T-helper 2 cell treated with Interferon-gamma antibody and Interleukin-4, amounts not matched to agents 100 ng/mL and 5 ng/mL, for 36 hours (primary cell): ENCODE measurements around the gene CALM1. TPM values are rescaled to one million over a fixed set of nuclear protein-coding genes. Genes with fewer than 3 reads are reported as not detected.

ENCODE experiments used
- total RNA-seq: library from RNA; stranded (reverse); gene quantifications from 2 replicates; pipeline ENCODE4 v1.2.3, GENCODE V29; 2022

Gene CALM1
- total RNA-seq, 1 donor from 2014 or later: 812 TPM

Other genes with a start within 250 kb of the CALM1 start
- gene PSMC1, start 140.5 kb upstream of the CALM1 start, total RNA-seq: 111 and 112 TPM in 2 replicates
- 21.4 and 23.9 TPM in 2 replicates for gene NRDE2, start 65.1 kb upstream of the CALM1 start, total RNA-seq